Astrocyte (in vitro differentiated cells and primary cell): ENCODE results near the gene STK39. TPM values are rescaled to one million over a fixed set of nuclear protein-coding genes. Genes with fewer than 3 reads are reported as not detected.

ENCODE experiments used
- DNase-seq: peaks from one replicate; pipeline ENCODE4 v3.0.0-alpha.2; 2010; ENCODE audit warnings: low read depth
- FAIRE-seq: peaks from 2 replicates; lab custom pipeline; 2011; peaks lifted over from hg19 to GRCh38; lab: Jason Lieb, UNC
- H2AFZ ChIP-seq: 2 replicates; pipeline ENCODE4 v1.6.0; 2012; ENCODE audit warnings: low read depth, low read length, inconsistent platforms
- H3K27ac ChIP-seq: 2 replicates; pipeline ENCODE4 v1.5.1; 2011; ENCODE audit warnings: low read depth, low read length, inconsistent platforms
- H3K27me3 ChIP-seq: 2 replicates; pipeline ENCODE4 v1.6.0; 2011; ENCODE audit warnings: low read length, inconsistent platforms; ENCODE audit not compliant: insufficient read depth
- H3K36me3 ChIP-seq: 2 replicates; pipeline ENCODE4 v1.5.1; 2011; ENCODE audit warnings: low read length, inconsistent platforms; ENCODE audit not compliant: insufficient read depth
- H3K4me1 ChIP-seq: 2 replicates; pipeline ENCODE4 v1.5.1; 2011; ENCODE audit warnings: low read length, inconsistent platforms; ENCODE audit not compliant: insufficient read depth
- H3K4me2 ChIP-seq: 2 replicates; pipeline ENCODE4 v1.6.0; 2012; ENCODE audit warnings: low read length, inconsistent platforms
- H3K4me3 ChIP-seq: 2 replicates; pipeline ENCODE4 v1.5.1; 2011; ENCODE audit warnings: low read depth, mild to moderate bottlenecking, low read length, inconsistent platforms; ENCODE audit not compliant: insufficient read depth
- H3K79me2 ChIP-seq: 2 replicates; pipeline ENCODE4 v1.6.0; 2012; ENCODE audit warnings: mild to moderate bottlenecking, low read length, inconsistent platforms; ENCODE audit not compliant: insufficient read depth
- H3K9ac ChIP-seq: 2 replicates; pipeline ENCODE4 v1.6.0; 2012; ENCODE audit warnings: mild to moderate bottlenecking, low read length, inconsistent platforms
- H3K9me3 ChIP-seq: 2 replicates; pipeline ENCODE4 v1.5.1; 2012; ENCODE audit warnings: low read depth, mild to moderate bottlenecking, low read length, inconsistent platforms; ENCODE audit not compliant: insufficient read depth
- H4K20me1 ChIP-seq: 2 replicates; pipeline ENCODE4 v1.6.0; 2012; ENCODE audit warnings: low read length, inconsistent platforms; ENCODE audit not compliant: insufficient read depth
- H3K27ac Mint-ChIP-seq: one replicate; pipeline ENCODE4 v1.8.0; 2021; ENCODE audit warnings: mild to moderate bottlenecking, mixed read lengths; ENCODE audit not compliant: unreplicated experiment
- H3K27me3 Mint-ChIP-seq: one replicate; pipeline ENCODE4 v1.8.0; 2021; ENCODE audit warnings: low read depth, mixed read lengths; ENCODE audit not compliant: unreplicated experiment
- H3K36me3 Mint-ChIP-seq: one replicate; pipeline ENCODE4 v1.8.0; 2021; ENCODE audit warnings: low read depth, mixed read lengths; ENCODE audit not compliant: unreplicated experiment
- H3K4me1 Mint-ChIP-seq: one replicate; pipeline ENCODE4 v1.8.0; 2021; ENCODE audit warnings: low read depth, mixed read lengths; ENCODE audit not compliant: unreplicated experiment
- H3K4me3 Mint-ChIP-seq: one replicate; pipeline ENCODE4 v1.8.0; 2021; ENCODE audit warnings: mild to moderate bottlenecking, moderate library complexity, mixed read lengths; ENCODE audit not compliant: unreplicated experiment
- H3K9me3 Mint-ChIP-seq: one replicate; pipeline ENCODE4 v1.8.0; 2021; ENCODE audit warnings: mild to moderate bottlenecking, mixed read lengths; ENCODE audit not compliant: unreplicated experiment
- CTCF ChIP-seq: IDR thresholded peaks from 2 replicates; pipeline ENCODE4 v1.5.1; 2011; ENCODE audit warnings: low read depth, mild to moderate bottlenecking, inconsistent platforms, low read length, moderate library complexity; ENCODE audit not compliant: insufficient read depth
- EZH2 ChIP-seq: IDR thresholded peaks from 2 replicates; pipeline ENCODE4 v1.6.1; 2012; ENCODE audit warnings: mild to moderate bottlenecking, low read length, inconsistent platforms; ENCODE audit not compliant: insufficient read depth
- total RNA-seq: library from RNA; stranded (reverse); gene quantifications from 2 replicates; pipeline ENCODE4 v1.2.1, GENCODE V29; 2021

The STK39 gene
- total RNA-seq, 1 donor from 2014 or later: 23.4 TPM

- Histone ChIP-seq H4K20me1 (peaks cover 8% of the 10 kb centered on the region), H3K27ac (no peak overlapping the region), H3K4me1 (no peaks in the 10 kb centered on the region), H3K9ac (no peak overlapping the region), H3K9me3 (no peaks in the 10 kb centered on the region), H2AFZ (no peak overlapping the region), H3K4me3 (no peak overlapping the region), H3K36me3 (peaks cover under 1% of the 10 kb centered on the region), H3K27me3 (no peaks in the 10 kb centered on the region), H3K79me2 (no peaks in the 10 kb centered on the region), H3K4me2 (no peak overlapping the region)
- Mint-ChIP-seq H3K36me3 (peaks cover 7% of the 10 kb centered on the region), H3K27ac (no peak overlapping the region), H3K4me3 (no peak overlapping the region), H3K27me3 (no peaks in the 10 kb centered on the region), H3K9me3 (no peaks in the 10 kb centered on the region), H3K4me1 (peaks cover 1% of the 10 kb centered on the region)
- no peak for TF ChIP-seq CTCF
- no peak for TF ChIP-seq EZH2
- FAIRE-seq: no peak
- no peak for DNase-seq
Observed at GRCh38 chr2:168135630-168136029, 111.8 kb downstream of the STK39 start.

GRCh38 chr2:168135121-168135520 lies 112.3 kb downstream of the STK39 start:
- Mint-ChIP-seq H3K4me1 (peaks cover 1% of the 10 kb centered on the region), H3K27me3 (no peaks in the 10 kb centered on the region), H3K36me3 (peaks cover 8% of the 10 kb centered on the region), H3K4me3 (no peak overlapping the region), H3K27ac (no peak overlapping the region), H3K9me3 (no peaks in the 10 kb centered on the region)
- peaks cover 8% of the 10 kb centered on the region for H4K20me1 ChIP-seq
- H3K36me3 ChIP-seq: peaks cover 3% of the 10 kb centered on the region
- no peak overlapping the region for H3K4me3 ChIP-seq
- no peak overlapping the region for H3K9ac ChIP-seq
- H3K4me1 ChIP-seq: no peaks in the 10 kb centered on the region
- no peaks in the 10 kb centered on the region for H3K79me2 ChIP-seq
- H2AFZ ChIP-seq: no peak overlapping the region
- no peaks in the 10 kb centered on the region for H3K27me3 ChIP-seq
- H3K27ac ChIP-seq: no peak overlapping the region
- no peaks in the 10 kb centered on the region for H3K9me3 ChIP-seq
- TF ChIP-seq EZH2 (no peak), CTCF (no peak)
- no peak overlapping the region for H3K4me2 ChIP-seq
- DNase-seq (no peak), FAIRE-seq (no peak)

GRCh38 chr2:168134485-168134884 lies 112.9 kb downstream of the STK39 start:
- H3K79me2 ChIP-seq: no peaks in the 10 kb centered on the region
- H3K4me2 ChIP-seq: no peak overlapping the region
- H3K36me3 ChIP-seq: peaks cover 3% of the 10 kb centered on the region
- Mint-ChIP-seq H3K36me3 (peaks cover 9% of the 10 kb centered on the region), H3K4me1 (peaks cover 1% of the 10 kb centered on the region), H3K27ac (no peak overlapping the region), H3K4me3 (no peak overlapping the region), H3K27me3 (no peaks in the 10 kb centered on the region), H3K9me3 (no peaks in the 10 kb centered on the region)
- FAIRE-seq (no peak), DNase-seq (no peak)
- peaks cover 8% of the 10 kb centered on the region for H4K20me1 ChIP-seq
- no peak overlapping the region for H3K9ac ChIP-seq
- no peak overlapping the region for H2AFZ ChIP-seq
- H3K27ac ChIP-seq: no peak overlapping the region
- no peaks in the 10 kb centered on the region for H3K9me3 ChIP-seq
- TF ChIP-seq EZH2: no peak
- no peak for TF ChIP-seq CTCF
- no peaks in the 10 kb centered on the region for H3K4me1 ChIP-seq
- H3K4me3 ChIP-seq: no peak overlapping the region
- no peaks in the 10 kb centered on the region for H3K27me3 ChIP-seq
